ENCODE data around the gene CENPT.

Gene CENPT, protein sequence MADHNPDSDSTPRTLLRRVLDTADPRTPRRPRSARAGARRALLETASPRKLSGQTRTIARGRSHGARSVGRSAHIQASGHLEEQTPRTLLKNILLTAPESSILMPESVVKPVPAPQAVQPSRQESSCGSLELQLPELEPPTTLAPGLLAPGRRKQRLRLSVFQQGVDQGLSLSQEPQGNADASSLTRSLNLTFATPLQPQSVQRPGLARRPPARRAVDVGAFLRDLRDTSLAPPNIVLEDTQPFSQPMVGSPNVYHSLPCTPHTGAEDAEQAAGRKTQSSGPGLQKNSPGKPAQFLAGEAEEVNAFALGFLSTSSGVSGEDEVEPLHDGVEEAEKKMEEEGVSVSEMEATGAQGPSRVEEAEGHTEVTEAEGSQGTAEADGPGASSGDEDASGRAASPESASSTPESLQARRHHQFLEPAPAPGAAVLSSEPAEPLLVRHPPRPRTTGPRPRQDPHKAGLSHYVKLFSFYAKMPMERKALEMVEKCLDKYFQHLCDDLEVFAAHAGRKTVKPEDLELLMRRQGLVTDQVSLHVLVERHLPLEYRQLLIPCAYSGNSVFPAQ

DNA sequence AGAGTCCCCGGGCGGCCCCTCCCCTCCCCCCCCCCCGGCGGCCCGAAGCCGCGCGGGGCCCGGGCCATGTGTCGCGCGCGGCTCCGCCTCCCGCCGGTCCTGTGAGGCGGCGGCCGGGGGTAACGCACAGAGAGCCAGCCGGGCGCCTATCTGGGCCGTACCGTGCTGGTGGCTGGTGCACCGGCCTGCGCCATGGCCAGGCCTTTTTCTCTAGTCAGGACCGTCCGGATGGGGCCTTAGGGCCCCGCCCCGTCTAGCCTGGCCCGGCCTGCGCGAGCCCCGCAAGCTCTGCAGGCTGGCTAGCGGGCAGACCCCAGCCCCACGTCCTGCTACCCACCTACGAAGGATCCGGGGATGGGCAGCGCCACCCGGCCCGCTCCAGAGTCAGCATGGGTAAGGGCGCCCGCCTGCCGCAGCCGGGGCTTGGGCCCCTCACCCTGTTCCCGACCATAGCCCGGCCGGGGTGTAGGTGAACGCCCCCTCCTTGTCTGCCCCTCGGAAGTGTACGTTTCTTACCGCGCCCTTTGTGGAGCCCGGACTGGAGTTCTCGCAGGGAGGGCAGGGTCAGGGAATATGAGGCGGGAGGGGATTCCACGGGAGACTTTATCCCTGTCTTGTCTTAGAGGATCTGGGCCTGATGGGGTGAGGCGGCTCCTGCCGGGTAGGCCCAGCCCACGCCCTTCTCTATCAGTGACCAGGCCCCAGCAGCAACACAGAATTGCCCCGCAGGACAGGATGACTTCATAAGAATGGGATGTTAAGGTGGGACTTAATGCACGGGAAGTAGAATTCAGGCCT is at the start of gene CENPT:
CENPT (minus strand) TSS at position 630 of the 798 bp plus-strand sequence. CDS start 13,834 bp downstream, outside the sequence.
- TF ChIP-seq, protein P1, sequence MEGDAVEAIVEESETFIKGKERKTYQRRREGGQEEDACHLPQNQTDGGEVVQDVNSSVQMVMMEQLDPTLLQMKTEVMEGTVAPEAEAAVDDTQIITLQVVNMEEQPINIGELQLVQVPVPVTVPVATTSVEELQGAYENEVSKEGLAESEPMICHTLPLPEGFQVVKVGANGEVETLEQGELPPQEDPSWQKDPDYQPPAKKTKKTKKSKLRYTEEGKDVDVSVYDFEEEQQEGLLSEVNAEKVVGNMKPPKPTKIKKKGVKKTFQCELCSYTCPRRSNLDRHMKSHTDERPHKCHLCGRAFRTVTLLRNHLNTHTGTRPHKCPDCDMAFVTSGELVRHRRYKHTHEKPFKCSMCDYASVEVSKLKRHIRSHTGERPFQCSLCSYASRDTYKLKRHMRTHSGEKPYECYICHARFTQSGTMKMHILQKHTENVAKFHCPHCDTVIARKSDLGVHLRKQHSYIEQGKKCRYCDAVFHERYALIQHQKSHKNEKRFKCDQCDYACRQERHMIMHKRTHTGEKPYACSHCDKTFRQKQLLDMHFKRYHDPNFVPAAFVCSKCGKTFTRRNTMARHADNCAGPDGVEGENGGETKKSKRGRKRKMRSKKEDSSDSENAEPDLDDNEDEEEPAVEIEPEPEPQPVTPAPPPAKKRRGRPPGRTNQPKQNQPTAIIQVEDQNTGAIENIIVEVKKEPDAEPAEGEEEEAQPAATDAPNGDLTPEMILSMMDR (IDR thresholded peaks at IDR 0.05; ENCODE audit: low read depth, low read length) = no peak
- DNase-seq (ENCODE audit: extremely low read depth, low read depth) = no peak

DNA sequence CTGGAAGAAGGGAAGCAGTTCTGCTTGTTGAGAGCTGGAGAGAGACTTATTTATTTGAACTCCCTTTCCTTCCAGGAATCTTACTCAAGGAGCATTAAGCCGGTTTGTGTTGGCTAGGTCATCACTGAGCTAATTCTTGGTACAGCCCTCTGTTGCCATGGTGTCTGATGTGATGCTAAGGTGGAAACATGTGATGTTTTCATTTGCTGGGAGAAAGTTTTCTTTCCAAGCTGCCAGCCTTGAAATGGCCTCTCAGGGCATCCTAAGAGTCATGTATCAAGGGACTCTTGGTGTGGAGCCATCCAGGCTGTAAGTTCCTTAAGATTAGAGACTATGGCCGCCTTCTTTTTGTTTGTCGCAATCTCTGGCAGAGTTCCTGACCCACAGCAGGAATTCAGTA is 49.7 kb upstream of the CENPT start:
- no peak for DNase-seq (ENCODE audit: extremely low read depth, low read depth)
- TF ChIP-seq, protein P1 (IDR thresholded peaks at IDR 0.05; ENCODE audit: low read depth, low read length) = no peak

DNA sequence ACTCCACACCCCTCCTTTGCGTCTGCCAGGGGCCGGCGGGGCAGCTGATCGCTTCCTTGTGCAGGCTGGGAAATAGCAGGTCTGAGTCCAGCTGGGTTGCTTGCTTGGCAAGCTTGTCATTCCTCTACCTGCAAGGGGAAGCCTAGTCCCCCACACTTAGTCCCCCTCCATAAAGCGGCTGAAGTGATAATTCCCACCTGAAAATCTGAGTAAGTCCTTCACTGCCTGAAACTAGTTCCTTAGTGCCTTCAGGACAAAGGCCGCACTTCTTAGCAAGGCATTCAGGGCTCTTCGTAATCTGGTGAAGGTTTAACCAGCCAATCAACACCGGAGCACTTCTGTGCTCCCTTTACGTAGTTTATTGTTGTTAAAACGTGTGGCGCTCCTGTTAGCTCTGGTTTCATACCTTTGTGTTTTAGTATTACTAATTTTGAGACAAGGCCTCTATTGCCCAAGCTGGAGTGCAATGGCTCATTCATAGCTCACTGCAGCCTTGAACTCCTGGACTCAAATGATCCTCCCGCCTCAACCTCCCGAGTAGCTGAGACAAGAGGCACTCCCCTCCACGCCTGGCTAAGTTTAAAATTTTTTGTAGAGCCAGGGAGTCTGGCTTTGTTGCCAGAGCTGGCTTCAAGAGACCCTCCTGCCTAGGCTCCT is 46.4 kb upstream of the CENPT start:
- DNase-seq (ENCODE audit: extremely low read depth, low read depth) = no peak

DNA sequence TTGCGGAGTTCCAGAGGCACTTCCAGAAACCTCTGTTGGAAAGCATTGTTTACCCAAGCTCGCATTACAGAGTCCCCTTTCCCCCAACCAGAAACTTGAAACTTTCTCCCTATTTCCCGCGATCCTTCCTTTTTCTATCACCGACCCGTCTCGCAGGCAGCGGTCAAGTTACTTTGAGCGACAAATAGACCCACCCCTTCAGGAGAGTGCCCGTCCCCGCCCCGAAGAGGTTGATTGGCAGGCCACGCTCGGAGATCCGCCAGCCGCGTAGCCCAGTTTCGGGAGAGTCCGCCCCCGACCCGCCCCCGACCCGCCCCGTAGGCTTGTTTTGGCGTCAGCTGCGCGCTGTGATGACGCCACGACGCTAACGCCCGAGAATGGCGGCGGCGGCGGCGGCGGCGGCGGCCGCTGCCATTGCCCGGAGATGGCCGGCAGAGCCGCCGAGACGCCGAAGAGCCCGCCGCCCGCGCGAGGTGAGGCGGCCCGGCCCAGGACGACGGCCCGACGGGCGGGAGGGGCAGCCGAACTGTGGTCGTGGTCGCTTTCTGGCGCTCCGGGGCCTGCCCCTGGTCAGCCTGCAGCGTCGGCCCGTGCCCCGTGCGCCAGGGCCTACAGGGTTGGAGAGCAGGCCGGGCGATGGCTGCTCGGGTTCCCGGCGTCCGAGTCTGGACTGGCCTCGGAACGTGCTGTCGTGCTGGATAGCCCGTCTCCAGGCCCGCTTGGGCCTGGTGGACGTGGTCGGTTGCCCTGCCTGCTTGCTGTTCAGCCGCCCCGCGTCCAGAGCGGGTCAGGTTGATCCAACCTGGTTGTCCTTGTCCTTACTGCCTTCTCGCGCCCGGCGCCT is 45.6 kb upstream of the CENPT start, which contains the start of gene PSKH1:
PSKH1 (plus strand) TSS at position 356 of the 844 bp plus-strand sequence. CDS start 15,496 bp downstream, outside the sequence.
- TF ChIP-seq, protein P1 (IDR thresholded peaks at IDR 0.05; ENCODE audit: low read depth, low read length) = no peak
- DNase-seq (ENCODE audit: extremely low read depth, low read depth) = peak; percentile 75

More for the DNA sequence above, 46.4 kb upstream of the CENPT start:
- TF ChIP-seq, protein P1 (IDR thresholded peaks at IDR 0.05; ENCODE audit: low read depth, low read length) = no peak

DNA sequence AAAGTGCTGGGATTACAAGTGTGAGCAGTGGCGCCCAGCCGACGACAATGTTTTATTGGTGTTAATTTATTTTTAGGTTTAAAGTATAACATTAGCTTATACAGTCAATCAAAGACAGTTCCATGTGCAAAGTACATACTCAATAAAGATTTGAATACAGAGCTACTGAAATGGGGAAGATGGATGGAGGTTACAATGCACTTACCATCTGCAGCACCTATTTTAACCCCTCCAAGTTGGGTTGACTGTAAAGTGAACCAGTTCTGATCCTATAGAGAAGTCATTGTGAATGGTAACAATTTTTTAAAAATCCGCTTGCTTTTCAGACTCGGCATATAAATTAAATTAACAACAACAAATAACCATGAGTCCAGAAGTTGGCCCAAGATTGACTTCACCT is 44.9 kb upstream of the CENPT start:
- no peak for DNase-seq (ENCODE audit: extremely low read depth, low read depth)
- TF ChIP-seq, protein P1 (IDR thresholded peaks at IDR 0.05; ENCODE audit: low read depth, low read length) = no peak

DNA sequence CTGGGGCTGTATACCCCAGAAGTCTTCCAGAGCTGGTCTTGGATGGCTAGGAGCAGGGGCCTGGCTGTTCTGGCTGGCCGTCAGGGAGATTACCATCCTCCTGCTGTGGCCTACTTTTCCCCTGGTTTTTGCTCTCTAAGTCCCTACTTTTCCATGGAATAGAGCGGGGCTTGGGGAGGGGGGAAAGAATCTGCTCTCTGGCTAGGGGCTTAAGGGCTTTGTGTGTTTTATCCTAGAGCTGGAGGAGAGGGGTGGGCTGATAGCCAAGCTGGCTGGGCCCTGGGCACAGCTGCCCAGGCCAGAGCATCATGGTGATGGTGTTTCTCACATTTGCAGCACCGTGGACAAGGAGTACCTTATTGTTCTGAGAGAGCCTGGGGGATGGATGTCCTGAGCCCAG is 40.8 kb upstream of the CENPT start:
- TF ChIP-seq, protein P1 (IDR thresholded peaks at IDR 0.05; ENCODE audit: low read depth, low read length) = no peak
- DNase-seq (ENCODE audit: extremely low read depth, low read depth) = no peak
